Vagina (tissue), 2 donors: Measurements from ENCODE around the gene SMCHD1. TPM values are rescaled to one million over a fixed set of nuclear protein-coding genes. Genes with fewer than 3 reads are reported as not detected.

ENCODE experiments used
- DNase-seq, 2 donors: peaks; one replicate each; pipeline ENCODE4 v3.0.0-alpha.2; 2017; ENCODE audit errors: extremely low spot score in 2 of 2
- H3K27ac ChIP-seq: fragments of 200-600 bp; sonication (generic); one replicate; pipeline ENCODE4 v1.5.1; 2019
- H3K27me3 ChIP-seq: fragments of 200-600 bp; sonication (generic); one replicate; pipeline ENCODE4 v1.5.1; 2019
- H3K36me3 ChIP-seq, 2 donors: fragments of 200-600 bp; sonication (generic); one replicate each; pipeline ENCODE4 v1.5.1; 2017 to 2019
- H3K4me1 ChIP-seq: fragments of 200-600 bp; sonication (generic); one replicate; pipeline ENCODE4 v1.5.1; 2019
- H3K4me3 ChIP-seq, 2 donors: fragments of 200-600 bp; sonication (generic); 1 replicate in 1 of 2; 2 replicates in 1 of 2; pipeline ENCODE4 v1.5.1; 2016 to 2019
- H3K9me3 ChIP-seq: fragments of 200-600 bp; sonication (generic); one replicate; pipeline ENCODE4 v1.5.1; 2019
- CTCF ChIP-seq, 3 experiments: fragments of 450-650 bp in 2 of 3; fragments of 200-600 bp in 1 of 3; sonication (generic) in 1 of 3; IDR thresholded peaks; one replicate each; pipeline ENCODE4 v1.5.1; 2017 to 2019; ENCODE audit warnings: antibody characterized with exemption in 3 of 3, mild to moderate bottlenecking in 2 of 3, moderate library complexity in 2 of 3
- POLR2A ChIP-seq, 2 donors: fragments of 450-650 bp; IDR thresholded peaks; one replicate each; pipeline ENCODE4 v1.6.1; 2017; ENCODE audit warnings: antibody characterized with exemption in 2 of 2, mild to moderate bottlenecking in 2 of 2, moderate library complexity in 2 of 2
- POLR2AphosphoS5 ChIP-seq, 2 donors: sonication (generic); formaldehyde crosslinking; IDR thresholded peaks; one replicate each; pipeline ENCODE4 v1.9.0; 2017; ENCODE audit warnings: antibody characterized with exemption in 2 of 2, mild to moderate bottlenecking in 2 of 2, low read depth in 1 of 2; ENCODE audit not compliant: insufficient read depth in 1 of 2
- intact Hi-C: fragments of 100-400 bp; cut with DNase I; formaldehyde crosslinking; loops from one replicate; pipeline ENCODE4 v1.15.1; 2023
- total RNA-seq: library from RNA; depleted of rRNA; stranded (reverse); fragments of >200 nt; gene quantifications from one replicate; pipeline ENCODE4 v1.2.3, GENCODE V29; 2016

Gene SMCHD1
- total RNA-seq, 1 donor from 2014 or later: 62.4 TPM

GRCh38 chr18:2715990-2716389 is 60.5 kb downstream of the SMCHD1 start:
- Histone ChIP-seq H3K4me3 (no peak overlapping the region), H3K9me3 (no peaks in the 10 kb centered on the region), H3K27me3 (no peaks in the 10 kb centered on the region), H3K27ac (no peak overlapping the region), H3K36me3 (peaks cover 0 to 32% of the 10 kb centered on the region in 2 donors), H3K4me1 (peaks cover 7% of the 10 kb centered on the region)
- TF ChIP-seq CTCF (IDR thresholded peaks at IDR 0.05): no peak
- no peak for TF ChIP-seq POLR2A (IDR thresholded peaks at IDR 0.05)
- TF ChIP-seq POLR2AphosphoS5 (IDR thresholded peaks at IDR 0.05; ENCODE audit: insufficient read depth in 1 of 2, low read depth in 1 of 2): no peak
- intact Hi-C loops: no loop called here
- no peak for DNase-seq

DNA sequence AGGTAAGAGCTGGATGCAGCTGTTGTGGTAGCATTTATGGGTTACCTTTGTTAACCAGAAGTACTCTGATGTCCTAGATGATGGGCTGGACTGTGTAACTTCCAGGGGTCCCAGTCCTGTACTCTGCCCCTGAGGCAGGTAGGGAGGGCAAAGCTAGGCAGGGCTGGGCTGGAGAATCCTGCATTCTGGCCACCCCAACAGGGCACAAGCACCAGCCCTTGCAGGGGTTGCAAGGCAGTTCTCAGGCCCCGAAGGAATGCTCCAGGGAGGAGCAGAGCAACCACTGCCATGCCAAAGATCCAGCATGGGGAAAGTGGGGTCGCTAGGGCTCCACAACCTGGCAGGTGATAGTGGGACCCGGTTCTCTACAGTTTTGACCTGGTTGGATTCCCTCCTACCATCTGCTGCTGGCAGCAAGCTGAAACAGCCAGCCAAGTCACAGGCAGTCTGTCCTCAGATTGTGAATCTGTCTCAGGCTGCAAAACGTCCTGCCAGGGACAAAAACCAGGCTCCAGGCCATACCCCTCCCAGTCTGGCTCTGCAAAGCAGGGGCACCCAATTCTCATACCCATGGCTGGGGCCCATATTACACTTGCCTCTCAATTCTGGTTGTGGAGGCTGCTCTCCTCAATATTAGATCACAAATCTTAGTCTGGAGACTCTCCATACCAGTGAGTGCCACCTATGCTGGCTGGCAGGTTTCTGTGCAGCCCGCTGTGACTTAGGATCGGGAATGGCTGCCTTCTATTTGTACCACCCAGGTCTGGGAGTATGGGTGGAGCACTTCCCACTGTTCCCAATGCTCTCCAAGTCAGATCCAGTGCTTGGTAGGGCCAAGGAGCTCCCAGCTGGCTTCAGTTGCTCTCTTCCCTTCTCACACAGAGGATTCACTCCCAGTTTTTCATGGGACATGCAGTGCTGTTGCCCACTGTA is 61.1 kb downstream of the SMCHD1 start:
- no peak overlapping the region for H3K4me3 ChIP-seq
- intact Hi-C loops: no loop called here
- H3K36me3 ChIP-seq: peaks cover 0 to 38% of the 10 kb centered on the region in 2 donors
- H3K4me1 ChIP-seq: peaks cover 7% of the 10 kb centered on the region
- no peaks in the 10 kb centered on the region for H3K9me3 ChIP-seq
- H3K27ac ChIP-seq: no peak overlapping the region
- TF ChIP-seq POLR2A (IDR thresholded peaks at IDR 0.05): no peak
- TF ChIP-seq CTCF (IDR thresholded peaks at IDR 0.05): no peak
- TF ChIP-seq POLR2AphosphoS5 (IDR thresholded peaks at IDR 0.05; ENCODE audit: insufficient read depth in 1 of 2, low read depth in 1 of 2): no peak
- no peaks in the 10 kb centered on the region for H3K27me3 ChIP-seq
- no peak for DNase-seq

DNA sequence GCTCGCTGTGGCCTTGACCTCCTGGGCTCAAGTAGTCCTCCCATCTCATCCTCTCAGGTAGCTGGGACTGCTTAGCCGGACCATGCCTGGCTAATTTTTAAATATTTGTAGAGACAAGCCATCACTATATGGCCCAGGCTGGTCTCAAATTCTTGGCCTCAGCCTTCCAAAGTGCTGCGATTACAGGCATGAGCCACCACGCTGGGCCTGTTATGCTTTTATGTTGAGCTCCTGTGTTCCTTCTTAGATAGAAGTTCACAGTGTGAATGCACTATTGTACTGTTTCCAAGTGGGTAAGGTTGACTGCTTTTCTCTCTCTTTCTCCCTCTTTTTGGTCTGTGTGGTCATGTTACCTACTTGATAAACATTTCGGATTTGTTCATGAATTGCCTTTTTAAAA is 61.9 kb downstream of the SMCHD1 start:
- peaks cover 7% of the 10 kb centered on the region for H3K4me1 ChIP-seq
- intact Hi-C loops: no loop called here
- DNase-seq: no peak
- no peak overlapping the region for H3K4me3 ChIP-seq
- H3K27me3 ChIP-seq: no peaks in the 10 kb centered on the region
- peaks cover 0 to 41% of the 10 kb centered on the region in 2 donors for H3K36me3 ChIP-seq
- H3K27ac ChIP-seq: no peak overlapping the region
- H3K9me3 ChIP-seq: no peaks in the 10 kb centered on the region
- TF ChIP-seq CTCF (IDR thresholded peaks at IDR 0.05) (no peak), POLR2A (IDR thresholded peaks at IDR 0.05) (no peak), POLR2AphosphoS5 (IDR thresholded peaks at IDR 0.05; ENCODE audit: insufficient read depth in 1 of 2, low read depth in 1 of 2) (no peak)

GRCh38 chr18:2719040-2719439 is 63.5 kb downstream of the SMCHD1 start:
- no peaks in the 10 kb centered on the region for H3K27me3 ChIP-seq
- peaks cover 7% of the 10 kb centered on the region for H3K4me1 ChIP-seq
- no peak overlapping the region for H3K27ac ChIP-seq
- TF ChIP-seq POLR2A (IDR thresholded peaks at IDR 0.05): no peak
- no peak for TF ChIP-seq POLR2AphosphoS5 (IDR thresholded peaks at IDR 0.05; ENCODE audit: insufficient read depth in 1 of 2, low read depth in 1 of 2)
- TF ChIP-seq CTCF (IDR thresholded peaks at IDR 0.05): no peak
- no peaks in the 10 kb centered on the region for H3K9me3 ChIP-seq
- intact Hi-C loops: no loop called here
- no peak overlapping the region for H3K4me3 ChIP-seq
- no peak for DNase-seq
- peaks cover 0 to 48% of the 10 kb centered on the region in 2 donors for H3K36me3 ChIP-seq

DNA sequence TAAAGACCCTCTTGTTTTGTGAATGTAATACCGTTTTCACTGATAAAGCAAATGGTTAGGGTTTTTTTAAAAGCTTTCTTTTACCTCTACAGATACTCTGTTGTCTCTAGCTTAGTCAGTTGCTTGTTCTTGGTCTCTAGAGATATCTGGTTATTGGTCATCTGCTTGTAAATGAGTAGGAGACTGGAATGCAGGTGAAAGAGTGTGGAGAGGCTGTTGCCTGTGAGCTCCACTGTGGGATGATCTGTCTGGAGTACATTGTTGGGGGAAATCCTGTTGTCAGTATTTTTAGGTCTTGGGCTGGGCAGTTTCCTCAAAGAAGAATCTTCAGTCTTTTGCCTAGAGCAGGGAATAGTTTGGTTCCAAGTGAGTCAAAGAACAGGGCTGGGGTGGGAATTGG is 67.7 kb downstream of the SMCHD1 start:
- H3K36me3 ChIP-seq: peaks cover 0 to 74% of the 10 kb centered on the region in 2 donors
- TF ChIP-seq CTCF (IDR thresholded peaks at IDR 0.05): no peak
- no peak for TF ChIP-seq POLR2A (IDR thresholded peaks at IDR 0.05)
- TF ChIP-seq POLR2AphosphoS5 (IDR thresholded peaks at IDR 0.05; ENCODE audit: insufficient read depth in 1 of 2, low read depth in 1 of 2): no peak
- intact Hi-C loops: no loop called here

More for the DNA sequence above, 67.7 kb downstream of the SMCHD1 start:
- no peaks in the 10 kb centered on the region for H3K9me3 ChIP-seq
- H3K4me3 ChIP-seq: no peak overlapping the region
- H3K27ac ChIP-seq: no peak overlapping the region
- DNase-seq: no peak
- H3K27me3 ChIP-seq: no peaks in the 10 kb centered on the region
- H3K4me1 ChIP-seq: no peaks in the 10 kb centered on the region
